GM18861 (cell line): Measurements from ENCODE around the gene KIF5C.
"Not testable (repeated sequence)": the region's sequence is repeated elsewhere in the genome, so short reads cannot be mapped to it uniquely, and the experiment has no call there.

Experiments
- ATAC-seq: cut with Tn5 transposase; IDR thresholded peaks from one replicate; pipeline ENCODE4 v1.9.1; 2021; ENCODE audit not compliant: unreplicated experiment

KIF5C gene

DNA sequence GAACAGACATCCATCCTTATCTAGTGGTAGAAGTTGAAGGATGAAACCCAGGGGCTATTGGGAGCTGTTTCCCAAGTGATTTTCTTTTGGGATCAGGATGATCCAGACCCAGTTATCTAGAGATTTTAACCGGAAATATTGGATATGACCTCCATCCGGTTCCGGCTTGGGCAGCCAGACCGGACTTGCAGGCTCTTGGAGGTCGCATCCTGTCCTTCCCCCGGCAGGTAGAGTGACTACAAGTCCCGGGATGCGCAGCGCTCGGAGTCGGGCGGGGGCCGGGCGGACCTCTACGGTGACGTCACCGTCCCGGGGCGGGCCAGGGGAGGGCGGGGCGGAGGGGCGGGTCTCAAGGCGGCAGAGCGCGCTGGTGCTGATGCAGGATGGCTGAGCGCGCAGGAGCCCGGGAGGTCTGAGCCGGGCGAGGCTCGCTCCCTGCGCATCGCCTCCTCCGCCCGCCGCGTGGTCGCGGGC lies at the start of gene KIF5C:
Gene KIF5C, plus strand, starts transcription at position 360 of the 474 bp plus-strand sequence. CDS start 391 bp downstream, outside the sequence.
- ATAC-seq, result peak; percentile 89

DNA sequence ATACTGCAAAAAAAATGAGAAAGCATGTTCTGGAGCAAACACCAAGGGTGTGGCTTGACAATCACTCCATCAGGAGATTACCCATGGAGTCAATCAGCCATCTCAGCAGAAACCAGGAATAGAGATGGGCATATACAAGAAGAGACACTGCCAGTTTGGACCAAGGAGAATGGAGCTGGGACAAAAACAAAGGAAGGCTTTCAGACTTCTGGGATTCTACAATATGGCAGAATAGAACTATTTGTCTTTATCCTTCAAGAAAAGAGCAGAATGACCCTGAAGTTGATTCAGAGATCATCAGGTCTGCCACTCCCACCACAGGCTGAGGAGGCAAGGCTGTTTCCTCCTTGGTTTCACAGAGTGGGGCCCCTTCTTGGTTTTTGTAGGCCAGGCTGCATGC lies 48.2 kb upstream of the KIF5C start:
- ATAC-seq, result no peak

DNA sequence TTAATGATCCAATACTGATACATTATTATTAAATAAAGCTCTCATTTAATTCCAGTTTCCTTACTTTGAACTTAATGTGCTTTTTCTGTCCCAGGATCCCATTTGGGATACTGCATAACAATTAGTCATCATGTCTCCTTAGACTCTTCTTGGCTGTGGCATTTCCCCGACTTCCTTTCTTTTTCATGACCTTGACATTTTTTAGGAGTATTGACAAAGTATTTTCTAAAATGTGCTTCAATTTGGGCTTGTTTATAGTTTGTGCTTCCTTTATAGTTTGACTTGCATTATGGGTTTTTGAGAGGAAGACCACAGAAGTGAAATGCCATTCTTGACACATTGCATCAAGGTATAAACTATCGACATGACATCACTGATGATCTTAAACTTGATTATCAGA lies 46.1 kb upstream of the KIF5C start:
- no peak for ATAC-seq

DNA sequence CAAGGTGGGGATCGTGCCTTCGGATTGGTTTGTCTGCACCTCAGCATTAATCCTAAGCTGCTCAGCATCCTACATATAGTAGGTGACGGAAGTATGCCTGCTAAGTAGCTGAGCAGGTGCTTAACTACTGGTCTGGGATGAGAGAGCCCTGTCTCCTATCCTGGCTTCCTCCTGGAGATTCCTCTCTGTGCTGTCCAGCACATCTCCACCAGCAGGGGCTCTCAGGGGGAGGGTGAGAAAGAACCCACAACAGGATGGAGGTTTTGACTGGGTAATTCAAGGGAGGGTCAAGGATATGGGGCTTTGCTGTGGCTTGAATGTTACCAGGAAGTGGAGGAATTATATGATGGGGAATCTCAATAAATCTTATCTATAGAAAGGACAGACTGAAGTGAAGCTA lies 45.4 kb upstream of the KIF5C start:
- no peak for ATAC-seq

DNA sequence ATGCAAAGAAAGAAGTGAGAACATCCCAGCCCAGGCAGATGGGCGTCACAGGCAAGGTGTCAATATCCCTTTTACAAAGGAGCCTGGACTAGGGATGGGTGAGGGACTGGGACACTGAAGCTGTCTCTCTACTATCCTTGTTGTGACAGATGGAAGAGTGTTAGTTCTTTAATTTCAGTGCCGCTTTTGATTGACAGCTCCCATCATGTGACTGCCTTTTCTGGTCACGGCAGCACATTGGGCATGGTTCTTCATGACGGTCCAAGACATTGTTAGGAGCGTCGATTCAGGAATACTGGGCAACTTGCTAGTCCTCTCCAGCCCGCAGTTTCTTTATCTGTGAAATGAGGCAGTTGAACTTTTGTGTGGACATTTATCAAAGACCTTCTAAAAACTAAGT lies 42.4 kb upstream of the KIF5C start:
- no peak for ATAC-seq

DNA sequence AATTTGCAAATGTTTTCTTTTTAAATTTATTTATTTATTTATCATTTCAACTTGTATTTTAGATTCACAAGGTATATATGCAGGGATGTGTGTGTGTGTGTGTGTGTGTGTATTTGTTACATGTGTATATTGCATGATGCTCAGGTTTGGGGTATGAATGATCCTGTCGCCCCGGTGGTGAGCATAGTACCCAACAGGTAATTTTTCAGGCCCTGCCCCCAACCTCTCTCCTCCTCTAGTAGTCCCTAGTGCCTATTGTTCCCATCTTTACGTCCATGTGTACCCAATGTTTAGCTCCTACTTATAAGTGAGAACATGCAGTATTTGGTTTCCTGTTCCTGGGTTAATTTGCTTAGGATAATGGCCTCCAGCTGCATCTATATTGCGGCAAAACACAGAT lies 33.0 kb upstream of the KIF5C start:
- ATAC-seq, result no peak

DNA sequence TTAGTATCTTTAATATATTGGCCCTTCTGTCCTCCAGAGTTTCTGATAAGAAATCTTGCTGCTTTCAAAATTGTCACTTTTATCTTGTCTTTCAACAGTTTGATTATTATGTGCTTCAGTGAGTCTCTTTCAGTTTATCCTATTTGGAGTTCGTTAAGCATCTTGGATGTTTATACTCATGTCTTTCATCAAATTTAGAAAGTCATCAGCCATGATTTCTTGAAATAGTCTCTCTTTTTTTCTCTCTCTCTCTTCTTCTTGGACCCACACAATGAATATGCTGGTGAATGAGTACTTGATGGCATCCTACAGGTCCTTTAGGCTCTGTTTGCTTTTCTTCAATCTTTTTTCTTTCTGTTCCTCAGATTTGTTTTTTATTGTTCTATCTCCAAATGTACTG lies 26.9 kb upstream of the KIF5C start:
- ATAC-seq, result no peak

DNA sequence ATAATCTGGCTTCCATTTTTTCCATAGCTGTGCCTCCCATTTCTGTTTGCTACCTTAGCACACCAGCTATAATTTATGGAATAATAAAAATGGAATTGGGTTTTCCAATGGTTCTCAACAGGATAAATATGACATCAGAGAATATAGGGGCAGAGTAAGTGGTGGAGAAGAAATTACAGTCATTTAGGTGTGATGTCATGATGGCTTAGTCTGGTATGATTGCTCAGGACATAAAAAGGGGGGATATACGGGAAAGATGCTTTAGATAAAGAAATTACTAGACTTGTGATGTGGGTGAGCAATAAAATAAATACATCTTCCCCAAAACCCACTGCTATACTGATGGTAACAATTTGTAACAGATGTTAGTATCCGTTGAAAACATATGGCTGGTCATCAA lies 21.6 kb upstream of the KIF5C start:
- ATAC-seq, result no peak

DNA sequence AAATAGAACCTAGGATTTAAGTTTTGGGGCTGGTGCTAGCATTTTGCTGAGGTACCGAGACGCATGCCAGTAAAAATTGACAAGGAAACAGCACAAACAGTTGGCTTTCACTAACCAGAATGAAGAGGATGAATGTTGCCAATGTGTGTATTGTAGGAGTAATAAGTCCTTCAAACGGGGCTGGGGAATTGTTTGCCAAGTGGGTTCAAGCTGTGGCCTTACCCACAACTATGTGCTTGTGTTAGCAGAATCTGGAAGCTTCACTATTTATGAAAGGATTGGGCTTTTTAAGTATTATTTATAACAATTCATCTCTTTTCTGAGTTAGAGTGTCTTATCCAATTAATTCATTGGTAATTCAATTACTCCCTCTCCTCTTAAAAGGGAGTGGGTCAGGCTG lies 15.0 kb upstream of the KIF5C start:
- ATAC-seq, result no peak

DNA sequence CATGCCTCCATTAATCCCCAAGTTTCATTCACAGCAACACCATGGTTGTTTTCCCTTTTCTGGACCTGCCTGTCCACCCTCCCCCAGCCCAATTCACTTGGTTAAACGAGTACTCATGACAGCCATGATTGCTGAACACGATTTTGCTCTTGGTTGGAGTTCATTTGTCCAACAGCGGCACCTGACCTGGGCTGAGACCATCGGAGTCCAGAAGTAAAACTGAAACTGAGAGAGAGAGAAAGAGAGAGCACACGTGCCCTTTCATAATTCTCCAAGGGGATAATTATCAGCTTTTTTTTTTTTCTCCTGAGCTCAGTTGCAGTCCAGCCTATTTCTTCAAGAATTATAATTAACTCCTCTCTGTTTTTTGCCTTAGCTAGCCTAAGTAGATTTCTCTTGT lies 13.7 kb upstream of the KIF5C start:
- ATAC-seq, result no peak

DNA sequence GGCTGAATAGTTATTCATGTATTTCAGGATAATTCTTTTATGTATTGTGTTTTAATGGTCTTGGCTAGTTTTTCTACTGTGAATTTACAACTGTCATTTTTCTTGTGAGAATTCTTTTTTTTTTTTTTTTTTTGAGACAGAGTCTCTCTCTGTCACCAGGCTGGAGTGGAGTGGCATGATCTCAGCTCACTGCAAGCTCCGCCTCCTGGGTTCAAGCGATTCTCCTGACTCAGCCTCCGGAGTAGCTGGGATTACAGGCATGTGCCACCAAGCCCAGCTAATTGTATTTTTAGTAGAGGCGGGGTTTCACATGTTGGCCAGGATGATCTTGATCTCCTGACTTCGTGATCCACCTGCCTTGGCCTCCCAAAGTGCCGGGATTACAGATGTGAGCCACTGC lies 12.5 kb upstream of the KIF5C start:
- ATAC-seq, result not testable (repeated sequence)

DNA sequence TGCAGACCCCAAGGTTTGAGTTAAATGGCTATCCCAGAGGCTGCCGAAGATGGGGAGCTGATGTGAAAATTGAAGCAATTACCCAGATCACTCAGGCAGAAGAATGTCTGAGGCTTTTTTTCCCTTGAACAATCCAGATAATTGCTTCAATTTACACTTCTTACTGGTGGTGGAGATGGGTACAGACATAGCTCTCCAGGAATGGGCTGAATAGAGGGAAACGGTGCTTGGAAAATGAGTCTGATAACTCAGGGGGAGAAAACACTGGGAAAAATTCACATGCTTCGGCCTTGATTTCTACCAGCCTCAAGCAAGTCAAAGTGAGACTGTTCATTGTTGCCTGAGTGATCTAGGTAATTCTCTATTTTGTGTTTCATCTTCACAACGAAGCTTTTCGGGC lies 9.5 kb upstream of the KIF5C start:
- no peak for ATAC-seq

DNA sequence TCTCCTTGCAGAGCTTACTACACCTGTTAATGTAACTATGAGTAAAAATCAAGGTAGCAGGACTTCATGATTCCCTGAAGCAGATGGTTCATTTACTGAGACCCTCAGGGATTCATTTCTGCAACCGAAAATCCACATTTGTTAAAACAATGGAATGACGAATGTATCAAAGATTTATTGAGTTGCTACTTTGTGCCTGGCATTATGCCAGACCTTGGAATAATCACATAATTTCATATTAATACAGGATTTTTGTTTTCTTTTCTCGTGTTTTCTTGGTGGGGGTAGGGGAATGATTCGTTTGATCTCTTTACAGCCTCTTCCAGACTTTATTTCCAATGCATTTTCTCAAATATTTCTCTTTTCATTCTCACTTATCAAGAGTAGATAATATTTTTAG lies 8.9 kb upstream of the KIF5C start:
- ATAC-seq, result no peak

DNA sequence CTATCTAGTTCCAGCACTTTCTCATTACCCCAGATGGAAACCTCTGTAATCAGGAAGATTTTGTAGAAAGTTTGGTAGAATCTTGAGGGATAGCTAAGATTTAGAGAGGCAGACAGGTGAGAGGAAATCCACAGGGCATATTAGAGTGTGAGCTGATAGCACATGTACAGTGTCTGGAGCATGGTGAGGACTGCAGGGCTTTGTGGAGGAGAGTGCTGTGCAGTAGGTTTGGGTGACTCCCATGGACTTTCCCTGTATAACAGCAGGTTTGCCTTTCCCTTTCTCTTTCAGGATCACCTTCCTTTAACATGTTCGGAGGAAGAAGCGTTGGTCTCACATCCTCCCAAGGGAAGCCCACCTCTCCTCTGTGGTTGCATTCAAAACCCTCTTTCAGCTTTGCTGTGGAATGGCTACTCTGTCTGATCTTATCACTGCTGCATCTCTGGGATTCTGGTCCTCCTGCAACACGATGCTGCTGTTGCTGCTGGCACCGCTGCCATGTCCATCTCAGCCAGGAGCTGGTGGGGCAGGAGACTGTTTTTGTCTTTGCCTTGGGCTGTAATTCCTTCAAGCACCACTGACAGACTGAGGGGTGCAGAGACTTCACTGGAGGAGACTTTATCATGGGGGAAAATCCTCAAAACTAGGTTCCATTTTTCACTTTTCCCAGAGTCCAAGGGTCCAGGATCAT lies 7.8 kb upstream of the KIF5C start:
- ATAC-seq, result no peak

DNA sequence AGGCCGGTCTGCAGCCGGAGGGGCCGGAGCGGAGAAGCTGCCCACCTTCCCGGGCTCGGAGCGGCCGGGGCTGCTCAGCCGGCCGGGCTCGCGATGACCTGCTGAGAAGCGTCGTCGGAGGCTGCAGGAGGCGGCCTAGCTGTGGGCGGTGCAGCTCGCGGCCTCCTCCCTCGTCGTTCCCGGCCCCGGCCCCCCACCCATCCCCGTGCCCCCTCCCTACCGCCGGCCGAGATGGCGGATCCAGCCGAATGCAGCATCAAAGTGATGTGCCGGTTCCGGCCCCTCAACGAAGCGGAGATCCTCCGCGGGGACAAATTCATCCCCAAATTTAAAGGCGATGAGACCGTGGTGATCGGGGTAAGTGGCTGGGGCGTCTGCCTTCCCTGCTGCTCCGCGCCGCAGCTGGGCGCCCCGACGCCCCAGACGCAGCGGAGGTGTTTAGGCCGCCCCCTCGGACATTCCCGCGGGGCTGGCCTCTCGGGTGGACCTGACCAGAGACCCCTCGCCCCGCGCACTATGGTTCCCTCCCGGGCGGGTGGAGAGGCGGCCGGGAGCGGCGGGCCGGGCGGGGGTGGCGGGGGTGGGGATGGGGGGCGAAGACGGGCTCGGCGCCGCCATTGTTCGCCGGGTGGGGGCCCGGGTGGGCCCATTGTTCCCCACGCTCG lies 492 bp downstream of the KIF5C start:
- peak; percentile 16 for ATAC-seq

DNA sequence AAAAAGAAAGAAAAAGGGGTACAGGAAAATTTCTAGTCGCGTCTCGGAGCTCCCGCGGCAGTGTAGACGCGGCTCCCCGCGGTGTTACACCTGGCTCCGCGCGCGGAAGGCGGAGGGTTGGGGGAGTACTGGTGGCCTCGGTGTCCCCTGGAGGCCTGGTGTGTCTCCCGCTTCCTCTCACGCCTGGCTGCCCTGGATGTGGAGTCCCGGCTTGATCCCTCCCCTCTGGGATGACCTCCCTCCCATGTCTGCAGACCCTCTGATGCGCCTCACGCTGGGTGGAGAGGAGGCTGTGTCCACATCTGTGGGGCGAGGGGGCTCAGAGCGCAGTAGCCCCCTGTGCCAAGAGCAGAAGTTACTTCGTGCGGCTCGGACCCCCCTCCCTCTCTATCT lies 1.2 kb downstream of the KIF5C start:
- no peak for ATAC-seq

DNA sequence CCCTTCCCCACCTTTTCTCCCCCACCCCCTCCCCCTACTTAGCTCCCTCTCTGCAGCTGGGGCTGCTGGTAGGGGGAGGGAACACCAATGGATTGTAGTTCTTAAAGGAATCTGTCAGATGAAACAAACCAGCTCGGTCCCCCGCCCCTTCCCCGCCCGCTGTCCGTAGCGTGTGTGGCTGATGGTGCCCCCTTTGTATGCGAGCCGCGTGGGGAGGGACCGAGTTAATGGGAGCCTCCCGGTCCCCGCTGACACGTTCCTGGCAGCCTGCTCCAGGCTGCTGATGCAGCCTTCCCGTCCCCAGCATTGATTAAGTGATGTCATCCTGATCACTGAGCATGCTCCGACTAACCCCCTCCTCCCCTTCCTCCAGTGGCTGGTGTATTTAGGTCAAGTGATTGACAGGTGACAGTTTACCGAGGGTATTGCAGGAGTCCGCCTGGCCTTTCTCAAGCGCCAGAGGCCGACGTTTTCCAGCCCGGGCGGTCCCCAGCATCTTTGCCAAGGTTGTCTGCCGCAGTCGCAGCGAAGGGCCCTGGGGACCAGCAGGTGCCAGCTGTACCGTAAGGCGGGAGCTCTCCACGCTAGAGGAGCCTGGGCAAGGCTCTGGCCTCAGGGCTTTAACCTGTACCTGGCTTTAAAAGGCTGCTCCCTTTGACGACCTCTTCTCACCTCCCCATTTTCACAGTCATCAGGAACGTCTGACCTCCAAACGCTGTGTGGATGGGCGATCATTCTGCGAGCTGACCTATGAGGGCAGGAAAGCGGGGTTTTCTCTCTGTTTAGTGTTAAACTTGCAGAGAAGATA lies 1.8 kb downstream of the KIF5C start:
- no peak for ATAC-seq

DNA sequence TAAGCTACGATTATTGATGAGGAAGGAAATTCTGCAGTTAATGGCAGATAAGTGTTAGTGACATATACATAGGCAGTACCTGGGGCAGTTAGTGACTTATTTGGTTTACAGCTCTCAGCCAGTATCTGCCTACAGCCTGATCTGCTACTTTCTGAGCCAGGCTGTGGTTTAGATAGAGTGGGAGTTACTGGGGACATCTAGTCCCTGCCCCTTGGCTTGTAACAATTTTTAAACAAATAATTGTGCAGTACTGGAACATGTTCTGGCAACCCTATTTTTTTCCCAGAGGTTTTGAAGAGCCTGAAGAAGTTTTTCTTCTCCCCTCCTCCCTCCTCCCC lies 2.3 kb downstream of the KIF5C start:
- no peak for ATAC-seq

DNA sequence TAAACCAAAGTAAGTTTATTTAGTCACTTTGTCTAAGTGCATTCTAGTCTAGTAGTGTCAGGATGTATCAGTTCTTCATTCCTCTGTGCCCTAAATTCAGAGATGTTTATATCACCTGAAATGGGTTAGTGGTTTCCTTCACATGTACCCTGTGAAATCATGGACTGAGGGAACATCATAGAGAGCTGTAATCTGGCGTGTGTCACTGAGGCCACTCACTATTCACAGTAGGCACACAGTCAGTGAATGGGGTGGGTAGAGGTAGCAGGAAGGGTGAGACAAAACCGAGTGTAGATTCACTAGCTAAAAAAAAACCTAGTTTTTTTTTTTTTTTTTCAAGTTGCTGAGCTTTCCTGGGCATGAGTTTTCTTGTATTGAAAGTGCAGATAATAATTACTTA lies 5.6 kb downstream of the KIF5C start:
- ATAC-seq, result no peak

DNA sequence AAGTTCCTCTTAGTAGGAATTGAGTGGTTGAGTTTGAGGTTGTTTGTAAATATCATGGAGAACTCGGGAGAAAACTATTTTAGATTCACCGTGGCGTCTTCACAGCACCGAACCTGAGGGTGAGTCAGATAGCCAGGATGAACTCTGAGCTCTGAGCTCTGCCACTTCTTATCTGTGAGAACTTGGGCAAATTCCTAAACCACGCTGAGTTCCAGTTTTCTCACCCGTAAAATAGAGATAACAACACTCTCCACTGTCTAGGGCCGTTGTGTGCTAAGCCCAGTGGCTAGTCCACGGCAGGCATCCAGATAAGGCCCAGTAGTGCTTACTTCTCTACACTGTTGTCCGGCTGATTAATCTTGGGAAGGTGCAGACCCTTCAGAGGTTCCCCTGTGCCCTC lies 7.0 kb downstream of the KIF5C start:
- ATAC-seq, result no peak

DNA sequence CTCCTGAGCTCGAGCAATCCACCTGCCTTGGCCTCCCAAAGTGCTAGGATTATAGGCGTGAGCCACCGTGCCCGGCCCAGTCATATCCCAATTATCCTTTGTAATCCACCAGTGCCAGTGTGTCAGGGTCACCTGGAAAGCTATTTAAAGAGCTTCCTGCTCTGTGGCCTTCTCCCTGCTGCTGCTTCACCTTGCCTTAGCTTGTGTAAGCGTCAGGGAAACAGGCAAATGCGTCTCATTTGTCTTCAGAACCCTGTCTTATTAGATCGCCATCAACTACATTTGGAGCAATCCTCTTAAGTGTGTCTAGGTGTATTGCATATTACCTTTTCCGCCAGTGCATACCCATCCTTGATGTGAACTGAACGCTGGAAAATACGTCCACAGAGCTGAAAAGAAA lies 10.2 kb downstream of the KIF5C start:
- no peak for ATAC-seq

DNA sequence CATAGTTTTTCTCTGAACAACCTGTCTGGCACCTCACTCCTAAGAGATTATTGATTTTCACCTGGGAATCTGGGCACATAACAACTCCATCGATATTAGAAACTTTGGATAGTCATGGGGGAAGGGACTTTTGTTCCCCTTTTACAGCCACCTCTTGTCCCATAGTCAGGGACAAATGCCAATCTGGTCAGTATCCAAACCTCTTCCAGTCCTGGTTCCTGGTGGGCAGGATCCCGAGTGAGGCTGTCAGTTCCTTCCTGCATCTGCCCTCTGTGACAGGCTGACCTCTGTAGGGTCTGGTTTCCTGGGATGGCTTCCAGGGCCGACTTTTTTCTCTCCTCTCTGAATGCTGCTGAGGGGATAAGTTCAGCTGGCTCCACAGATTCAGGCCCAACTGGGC lies 11.0 kb downstream of the KIF5C start:
- no peak for ATAC-seq
